ENCODE results near the gene BMP10.
A peak's percentile ranks its signal among the peaks of the same experiment; 100 is the strongest.

The BMP10 gene

GRCh38 chr2:68834737-68835376 is 36.3 kb downstream of the BMP10 start:
- Histone ChIP-seq H3K9ac (ENCODE audit: low read depth, low read length) (no peak overlapping the region), H3K4me3 (ENCODE audit: low read depth in 1 of 2, low read length in 2 of 2) (no peak overlapping the region), H3K9me3 (ENCODE audit: insufficient read depth, low read length, severe bottlenecking) (peaks cover 5% of the 10 kb centered on the region), H2AFZ (ENCODE audit: low read depth, low read length) (no peak overlapping the region), H3K4me2 (ENCODE audit: insufficient read depth, low read length) (no peak overlapping the region), H3K36me3 (ENCODE audit: insufficient read depth, low read length) (no peaks in the 10 kb centered on the region), H3K4me1 (ENCODE audit: insufficient read depth, low read length) (peaks cover 51% of the 10 kb centered on the region), H3K27me3 (ENCODE audit: insufficient read depth, low read length, poor library complexity) (no peaks in the 10 kb centered on the region), H3K27ac (ENCODE audit: low read length) (peak overlapping the region; percentile 60), H3K79me2 (ENCODE audit: insufficient read depth, low read length) (no peaks in the 10 kb centered on the region), H4K20me1 (ENCODE audit: insufficient read depth, low read length) (no peaks in the 10 kb centered on the region)
- TF ChIP-seq CTCF (IDR thresholded peaks at IDR 0.05; ENCODE audit: borderline replicate concordance, extremely low read depth, low read length, poor library complexity, severe bottlenecking) (no peak), EZH2 (IDR thresholded peaks at IDR 0.05; ENCODE audit: borderline replicate concordance, low read depth, low read length, severe bottlenecking) (no peak)
- no peak for DNase-seq
- no peak for ATAC-seq (ENCODE audit: insufficient read depth, low read depth)

- Histone ChIP-seq H3K4me1 (ENCODE audit: insufficient read depth, low read length) (peaks cover 68% of the 10 kb centered on the region), H2AFZ (ENCODE audit: low read depth, low read length) (no peak overlapping the region), H3K36me3 (ENCODE audit: insufficient read depth, low read length) (no peaks in the 10 kb centered on the region)
These were observed 38.0 kb downstream of the BMP10 start for GRCh38 chr2:68833162-68833561.

GRCh38 chr2:68832233-68832869 is 38.8 kb downstream of the BMP10 start:
- TF ChIP-seq CTCF (IDR thresholded peaks at IDR 0.05; ENCODE audit: borderline replicate concordance, extremely low read depth, low read length, poor library complexity, severe bottlenecking) (no peak), EZH2 (IDR thresholded peaks at IDR 0.05; ENCODE audit: borderline replicate concordance, low read depth, low read length, severe bottlenecking) (no peak)
- H3K9ac ChIP-seq (ENCODE audit: low read depth, low read length) = peak overlapping the region; percentile 54
- H2AFZ ChIP-seq (ENCODE audit: low read depth, low read length) = peak overlapping the region; percentile 23
- no peaks in the 10 kb centered on the region for H3K79me2 ChIP-seq (ENCODE audit: insufficient read depth, low read length)
- H3K27me3 ChIP-seq (ENCODE audit: insufficient read depth, low read length, poor library complexity) = no peaks in the 10 kb centered on the region
- no peak for ATAC-seq (ENCODE audit: insufficient read depth, low read depth)
- no peaks in the 10 kb centered on the region for H3K9me3 ChIP-seq (ENCODE audit: insufficient read depth, low read length, severe bottlenecking)
- H3K4me3 ChIP-seq (ENCODE audit: low read depth in 1 of 2, low read length in 2 of 2) = no peak overlapping the region
- H3K27ac ChIP-seq (ENCODE audit: low read length) = peak overlapping the region; percentile 95
- H3K36me3 ChIP-seq (ENCODE audit: insufficient read depth, low read length) = no peaks in the 10 kb centered on the region
- no peak overlapping the region for H3K4me2 ChIP-seq (ENCODE audit: insufficient read depth, low read length)
- peaks cover 76% of the 10 kb centered on the region for H3K4me1 ChIP-seq (ENCODE audit: insufficient read depth, low read length)
- DNase-seq = no peak
- no peaks in the 10 kb centered on the region for H4K20me1 ChIP-seq (ENCODE audit: insufficient read depth, low read length)

More at GRCh38 chr2:68833162-68833561, 38.0 kb downstream of the BMP10 start:
- ATAC-seq (ENCODE audit: insufficient read depth, low read depth) = no peak
- no peak overlapping the region for H3K4me2 ChIP-seq (ENCODE audit: insufficient read depth, low read length)
- no peaks in the 10 kb centered on the region for H3K27me3 ChIP-seq (ENCODE audit: insufficient read depth, low read length, poor library complexity)
- H3K79me2 ChIP-seq (ENCODE audit: insufficient read depth, low read length) = no peaks in the 10 kb centered on the region
- peak overlapping the region; percentile 95 for H3K27ac ChIP-seq (ENCODE audit: low read length)
- no peak for DNase-seq
- TF ChIP-seq EZH2 (IDR thresholded peaks at IDR 0.05; ENCODE audit: borderline replicate concordance, low read depth, low read length, severe bottlenecking) (no peak), CTCF (IDR thresholded peaks at IDR 0.05; ENCODE audit: borderline replicate concordance, extremely low read depth, low read length, poor library complexity, severe bottlenecking) (no peak)
- no peak overlapping the region for H3K9ac ChIP-seq (ENCODE audit: low read depth, low read length)
- no peaks in the 10 kb centered on the region for H3K9me3 ChIP-seq (ENCODE audit: insufficient read depth, low read length, severe bottlenecking)
- H4K20me1 ChIP-seq (ENCODE audit: insufficient read depth, low read length) = no peaks in the 10 kb centered on the region
- H3K4me3 ChIP-seq (ENCODE audit: low read depth in 1 of 2, low read length in 2 of 2) = no peak overlapping the region

All from DND-41 (cell line).